BE2C (cell line): ENCODE measurements around the gene ZNF888. TPM values are rescaled to one million over a fixed set of nuclear protein-coding genes. Genes with fewer than 3 reads are reported as not detected.

Experiments
- DNase-seq: peaks from one replicate; pipeline ENCODE4 v3.0.0-alpha.2; 2020
- H3K27me3 ChIP-seq: fragments of 250-450 bp; sonication (Bioruptor Pico); 2 replicates; pipeline ENCODE4 v1.5.1; 2020; ENCODE audit warnings: mild to moderate bottlenecking
- H3K36me3 ChIP-seq: fragments of 250-450 bp; sonication (Bioruptor Pico); 2 replicates; pipeline ENCODE4 v1.5.1; 2020; ENCODE audit warnings: mild to moderate bottlenecking
- H3K4me1 ChIP-seq: fragments of 250-450 bp; sonication (Bioruptor Pico); 2 replicates; pipeline ENCODE4 v1.5.1; 2020
- H3K4me3 ChIP-seq: 2 replicates; pipeline ENCODE4 v1.5.1; 2011; ENCODE audit warnings: low read depth, low read length
- H3K9me3 ChIP-seq: fragments of 250-450 bp; sonication (Bioruptor Pico); 2 replicates; pipeline ENCODE4 v1.5.1; 2020
- CTCF ChIP-seq: IDR thresholded peaks from 2 replicates; pipeline ENCODE4 v1.5.1; 2012; ENCODE audit warnings: mild to moderate bottlenecking, low read depth, low read length
- polyA plus RNA-seq: library from polyadenylated mRNA; unstranded; fragments of >200 nt; gene quantifications from one replicate; pipeline ENCODE4 v1.2.1, GENCODE V29; 2012; ENCODE audit warnings: low read depth, missing spikeins; ENCODE audit not compliant: insufficient read length, insufficient read depth

ZNF888 gene
- 0.46 TPM for polyA plus RNA-seq

DNA sequence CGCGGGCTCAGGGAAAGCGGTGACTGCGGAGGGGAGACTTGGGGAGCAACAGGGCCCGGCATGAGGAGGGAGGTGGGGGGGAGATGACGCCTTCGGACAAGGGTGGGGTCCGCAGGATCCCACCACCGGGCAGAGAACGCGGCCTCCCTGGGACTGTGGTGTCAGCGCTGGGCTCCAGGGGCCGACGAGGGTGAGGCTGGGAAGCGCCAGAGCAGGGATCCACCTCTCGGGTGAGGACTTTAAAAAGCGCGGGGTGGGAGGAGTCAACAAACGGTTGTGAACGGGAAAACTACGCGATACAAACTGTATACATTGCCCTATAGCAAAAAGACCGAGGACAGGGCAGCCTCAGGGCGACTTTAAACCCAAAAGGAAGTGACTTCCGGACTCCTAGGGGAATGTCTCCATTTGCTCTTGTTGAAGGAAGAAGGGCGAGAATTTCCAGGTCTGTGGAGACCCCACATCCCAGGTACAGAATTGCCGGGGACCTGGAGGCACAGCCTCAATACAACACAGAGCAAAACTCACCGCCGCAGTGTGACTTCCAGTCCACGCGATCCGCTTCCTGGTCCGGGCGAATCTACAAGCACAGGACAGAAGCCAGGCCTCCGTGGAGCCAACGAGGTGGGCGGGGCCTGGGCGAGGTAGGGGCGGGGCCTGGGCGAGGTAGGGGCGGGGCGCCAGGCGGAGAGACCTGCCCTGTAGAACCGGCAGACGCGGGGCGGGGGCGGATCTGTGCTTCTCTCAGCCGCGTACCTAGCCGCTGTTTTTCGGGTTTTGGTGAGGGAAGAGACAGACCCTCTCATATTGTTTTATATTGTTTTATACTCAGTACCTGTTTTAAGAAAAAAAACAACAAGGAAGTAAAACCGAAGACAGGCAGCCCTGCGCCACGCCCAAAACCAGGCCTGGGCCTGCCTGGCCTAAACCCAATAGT is at the start of gene ZNF888:
Gene ZNF888 (minus strand): TSS at position 588 of the 937 bp plus-strand sequence. CDS start 5,555 bp downstream, outside the sequence.
- H3K4me1 ChIP-seq: no peaks in the 10 kb centered on the region
- peak within 1 kb of the TSS; percentile 68 for H3K4me3 ChIP-seq
- H3K27me3 ChIP-seq: no peaks in the 10 kb centered on the region
- no peak for TF ChIP-seq CTCF
- H3K36me3 ChIP-seq: no peaks in the 10 kb centered on the region
- peak; percentile 83 for DNase-seq
- no peaks in the 10 kb centered on the region for H3K9me3 ChIP-seq

DNA sequence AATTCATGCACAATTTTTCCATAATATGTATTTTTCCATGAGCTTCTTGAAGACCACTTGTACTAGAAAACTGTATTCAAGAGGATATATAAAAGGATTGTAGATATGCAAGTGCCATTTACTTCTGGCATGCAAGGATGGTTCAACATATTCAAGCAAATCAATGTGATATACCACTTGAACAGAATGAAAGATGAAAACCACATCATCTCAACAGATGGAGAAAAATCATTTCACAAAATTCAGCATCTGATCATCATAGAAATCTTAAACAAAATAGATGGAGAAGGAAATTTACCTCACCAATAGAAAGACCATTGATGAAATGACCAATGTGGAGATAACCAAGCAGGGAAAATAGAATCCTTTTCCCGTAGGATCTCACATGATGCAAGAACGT is 44.5 kb upstream of the ZNF888 start:
- Histone ChIP-seq H3K27me3 (no peaks in the 10 kb centered on the region), H3K9me3 (no peaks in the 10 kb centered on the region), H3K4me1 (no peaks in the 10 kb centered on the region), H3K36me3 (no peaks in the 10 kb centered on the region), H3K4me3 (no peak overlapping the region)
- no peak for DNase-seq
- no peak for TF ChIP-seq CTCF

- peak overlapping the region; percentile 84 for H3K4me3 ChIP-seq
- no peaks in the 10 kb centered on the region for H3K27me3 ChIP-seq
- H3K4me1 ChIP-seq: no peaks in the 10 kb centered on the region
- no peaks in the 10 kb centered on the region for H3K36me3 ChIP-seq
- TF ChIP-seq CTCF: no peak
- DNase-seq: peak; percentile 11
- H3K9me3 ChIP-seq: no peaks in the 10 kb centered on the region
Measured at GRCh38 chr19:52963247-52963618, 40.0 kb upstream of the ZNF888 start.

GRCh38 chr19:52962394-52963246 is 39.4 kb upstream of the ZNF888 start, which contains the start of gene ZNF816:
Gene ZNF816 (minus strand): TSS chr19:52962881. CDS start chr19:52956089, 6,792 bp downstream.
- no peaks in the 10 kb centered on the region for H3K27me3 ChIP-seq
- H3K9me3 ChIP-seq: no peaks in the 10 kb centered on the region
- TF ChIP-seq CTCF: no peak
- DNase-seq: peak; percentile 98
- peak within 1 kb of the TSS; percentile 84 for H3K4me3 ChIP-seq
- no peaks in the 10 kb centered on the region for H3K36me3 ChIP-seq
- H3K4me1 ChIP-seq: no peaks in the 10 kb centered on the region

DNA sequence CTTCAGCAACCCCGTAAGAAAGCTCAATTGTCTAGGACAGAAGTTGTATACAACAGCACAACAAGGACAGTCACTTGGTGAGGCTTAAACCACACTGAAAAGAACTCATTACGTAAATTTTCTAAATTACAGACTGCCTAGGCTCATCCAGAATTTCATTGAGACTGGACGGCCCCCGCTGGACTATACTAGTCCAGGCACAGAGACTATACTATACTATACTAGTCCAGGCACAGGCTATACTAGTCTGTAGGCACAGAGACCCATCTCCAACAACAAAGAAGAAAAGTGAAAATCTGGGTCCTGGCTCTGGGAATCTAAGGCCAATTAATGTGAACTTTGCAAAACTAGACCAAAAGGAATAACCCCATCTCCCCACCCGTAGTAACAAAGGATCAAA is 38.8 kb upstream of the ZNF888 start:
- TF ChIP-seq CTCF: no peak
- H3K27me3 ChIP-seq: no peaks in the 10 kb centered on the region
- DNase-seq: no peak

More for the DNA sequence above, 38.8 kb upstream of the ZNF888 start:
- Histone ChIP-seq H3K36me3 (no peaks in the 10 kb centered on the region; the same call in 1 of the 2 replicates), H3K4me1 (no peaks in the 10 kb centered on the region), H3K9me3 (no peaks in the 10 kb centered on the region), H3K4me3 (peak overlapping the region; percentile 84)
